ENCODE data around the gene THADA.
A peak's percentile ranks its signal among the peaks of the same experiment; 100 is the strongest.

The THADA gene

DNA sequence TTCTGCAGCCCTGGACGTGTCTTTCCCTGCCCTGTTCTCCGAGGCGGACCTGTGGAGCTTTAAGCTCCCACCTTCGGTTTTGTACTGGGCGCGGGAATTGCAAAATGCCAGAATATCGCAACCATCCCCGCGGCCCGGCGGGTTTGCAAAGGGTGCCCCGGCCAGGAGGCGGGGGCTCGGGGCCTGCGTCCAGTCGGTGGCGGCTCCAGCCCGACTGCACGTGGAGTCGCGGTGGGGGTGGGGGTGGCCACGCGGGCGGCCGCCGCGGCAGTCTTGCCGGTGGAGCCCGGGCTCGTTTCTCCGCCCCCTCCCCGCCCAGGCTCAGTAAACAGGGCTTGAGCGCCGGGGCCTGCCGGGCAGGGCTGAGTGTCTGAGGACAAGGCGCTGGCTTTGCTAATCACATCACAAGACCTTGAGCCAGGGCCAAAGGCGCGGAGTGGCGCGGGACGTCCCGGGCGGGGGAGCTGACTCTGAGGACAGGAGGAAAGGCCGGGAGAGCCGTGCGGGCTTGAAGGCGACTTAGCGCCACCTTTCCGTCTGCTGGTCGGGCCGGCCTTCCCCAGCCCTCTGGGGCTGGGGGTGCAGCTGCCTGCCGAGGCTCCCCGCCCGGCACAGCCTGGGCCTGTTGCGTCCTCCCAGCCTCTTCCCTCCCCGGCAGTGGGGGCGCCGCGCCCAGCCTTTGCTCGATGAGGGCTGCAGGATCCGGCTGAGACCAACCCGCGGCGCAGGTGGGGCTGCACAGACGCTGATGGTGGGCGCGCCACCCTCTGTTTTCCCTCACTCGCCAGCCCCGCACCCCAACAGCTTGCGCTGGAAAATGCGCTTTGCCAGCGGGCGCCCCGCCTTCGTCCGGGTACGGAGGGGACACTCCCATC lies 368.6 kb downstream of the THADA start (continued):
- TF ChIP-seq ZNF707 (tag by site-specific recombination; IDR thresholded peaks at IDR 0.05) (no peak), ZNF416 (tag by site-specific recombination; IDR thresholded peaks at IDR 0.05) (no peak), ZNF211 (tag by site-specific recombination; IDR thresholded peaks at IDR 0.05; ENCODE audit: low read depth) (no peak), GLI2 (tag by site-specific recombination; IDR thresholded peaks at IDR 0.05; ENCODE audit: borderline replicate concordance, low read depth) (no peak), ZSCAN23 (tag by site-specific recombination; IDR thresholded peaks at IDR 0.05) (no peak), ZNF146 (tag by site-specific recombination; IDR thresholded peaks at IDR 0.05) (no peak), ZNF561 (tag by site-specific recombination; IDR thresholded peaks at IDR 0.05; ENCODE audit: borderline replicate concordance) (no peak; the same call in 1 of the 2 replicates), ZNF157 (tag by site-specific recombination; IDR thresholded peaks at IDR 0.05) (no peak), ZNF701 (tag by site-specific recombination; IDR thresholded peaks at IDR 0.05) (no peak), ZNF350 (tag by site-specific recombination; IDR thresholded peaks at IDR 0.05) (no peak), ZNF610 (tag by site-specific recombination; IDR thresholded peaks at IDR 0.05; ENCODE audit: borderline replicate concordance) (no peak), ZNF585B (tag by site-specific recombination; IDR thresholded peaks at IDR 0.05) (no peak), ZNF626 (tag by site-specific recombination; IDR thresholded peaks at IDR 0.05) (no peak), ZNF10 (tag by site-specific recombination; IDR thresholded peaks at IDR 0.05) (no peak), FEZF1 (tag by site-specific recombination; IDR thresholded peaks at IDR 0.05) (no peak), ZNF433 (tag by site-specific recombination; IDR thresholded peaks at IDR 0.05; ENCODE audit: low read depth) (no peak), ZBTB17 (tag by site-specific recombination; IDR thresholded peaks at IDR 0.05) (peak; percentile 50), MYNN (tag by site-specific recombination; IDR thresholded peaks at IDR 0.05; ENCODE audit: borderline replicate concordance) (no peak)
- TF ChIP-seq, protein P1, sequence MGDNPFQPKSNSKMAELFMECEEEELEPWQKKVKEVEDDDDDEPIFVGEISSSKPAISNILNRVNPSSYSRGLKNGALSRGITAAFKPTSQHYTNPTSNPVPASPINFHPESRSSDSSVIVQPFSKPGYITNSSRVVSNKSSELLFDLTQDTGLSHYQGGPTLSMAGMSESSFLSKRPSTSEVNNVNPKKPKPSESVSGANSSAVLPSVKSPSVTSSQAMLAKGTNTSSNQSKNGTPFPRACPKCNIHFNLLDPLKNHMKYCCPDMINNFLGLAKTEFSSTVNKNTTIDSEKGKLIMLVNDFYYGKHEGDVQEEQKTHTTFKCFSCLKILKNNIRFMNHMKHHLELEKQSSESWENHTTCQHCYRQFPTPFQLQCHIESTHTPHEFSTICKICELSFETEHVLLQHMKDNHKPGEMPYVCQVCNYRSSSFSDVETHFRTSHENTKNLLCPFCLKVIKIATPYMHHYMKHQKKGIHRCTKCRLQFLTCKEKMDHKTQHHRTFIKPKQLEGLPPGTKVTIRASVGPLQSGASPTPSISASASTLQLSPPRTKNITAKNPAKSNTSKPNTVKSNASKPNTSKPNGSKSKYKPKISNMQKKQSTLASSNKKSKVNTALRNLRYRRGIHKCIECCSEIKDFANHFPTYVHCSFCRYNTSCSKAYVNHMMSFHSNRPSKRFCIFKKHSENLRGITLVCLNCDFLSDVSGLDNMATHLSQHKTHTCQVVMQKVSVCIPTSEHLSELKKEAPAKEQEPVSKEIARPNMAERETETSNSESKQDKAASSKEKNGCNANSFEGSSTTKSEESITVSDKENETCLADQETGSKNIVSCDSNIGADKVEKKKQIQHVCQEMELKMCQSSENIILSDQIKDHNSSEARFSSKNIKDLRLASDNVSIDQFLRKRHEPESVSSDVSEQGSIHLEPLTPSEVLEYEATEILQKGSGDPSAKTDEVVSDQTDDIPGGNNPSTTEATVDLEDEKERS (tag by site-specific recombination; IDR thresholded peaks at IDR 0.05) = no peak
- TF ChIP-seq, protein P2, sequence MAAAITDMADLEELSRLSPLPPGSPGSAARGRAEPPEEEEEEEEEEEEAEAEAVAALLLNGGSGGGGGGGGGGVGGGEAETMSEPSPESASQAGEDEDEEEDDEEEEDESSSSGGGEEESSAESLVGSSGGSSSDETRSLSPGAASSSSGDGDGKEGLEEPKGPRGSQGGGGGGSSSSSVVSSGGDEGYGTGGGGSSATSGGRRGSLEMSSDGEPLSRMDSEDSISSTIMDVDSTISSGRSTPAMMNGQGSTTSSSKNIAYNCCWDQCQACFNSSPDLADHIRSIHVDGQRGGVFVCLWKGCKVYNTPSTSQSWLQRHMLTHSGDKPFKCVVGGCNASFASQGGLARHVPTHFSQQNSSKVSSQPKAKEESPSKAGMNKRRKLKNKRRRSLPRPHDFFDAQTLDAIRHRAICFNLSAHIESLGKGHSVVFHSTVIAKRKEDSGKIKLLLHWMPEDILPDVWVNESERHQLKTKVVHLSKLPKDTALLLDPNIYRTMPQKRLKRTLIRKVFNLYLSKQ (tag by site-specific recombination; IDR thresholded peaks at IDR 0.05; ENCODE audit: borderline replicate concordance) = no peak
- TF ChIP-seq, protein P3, sequence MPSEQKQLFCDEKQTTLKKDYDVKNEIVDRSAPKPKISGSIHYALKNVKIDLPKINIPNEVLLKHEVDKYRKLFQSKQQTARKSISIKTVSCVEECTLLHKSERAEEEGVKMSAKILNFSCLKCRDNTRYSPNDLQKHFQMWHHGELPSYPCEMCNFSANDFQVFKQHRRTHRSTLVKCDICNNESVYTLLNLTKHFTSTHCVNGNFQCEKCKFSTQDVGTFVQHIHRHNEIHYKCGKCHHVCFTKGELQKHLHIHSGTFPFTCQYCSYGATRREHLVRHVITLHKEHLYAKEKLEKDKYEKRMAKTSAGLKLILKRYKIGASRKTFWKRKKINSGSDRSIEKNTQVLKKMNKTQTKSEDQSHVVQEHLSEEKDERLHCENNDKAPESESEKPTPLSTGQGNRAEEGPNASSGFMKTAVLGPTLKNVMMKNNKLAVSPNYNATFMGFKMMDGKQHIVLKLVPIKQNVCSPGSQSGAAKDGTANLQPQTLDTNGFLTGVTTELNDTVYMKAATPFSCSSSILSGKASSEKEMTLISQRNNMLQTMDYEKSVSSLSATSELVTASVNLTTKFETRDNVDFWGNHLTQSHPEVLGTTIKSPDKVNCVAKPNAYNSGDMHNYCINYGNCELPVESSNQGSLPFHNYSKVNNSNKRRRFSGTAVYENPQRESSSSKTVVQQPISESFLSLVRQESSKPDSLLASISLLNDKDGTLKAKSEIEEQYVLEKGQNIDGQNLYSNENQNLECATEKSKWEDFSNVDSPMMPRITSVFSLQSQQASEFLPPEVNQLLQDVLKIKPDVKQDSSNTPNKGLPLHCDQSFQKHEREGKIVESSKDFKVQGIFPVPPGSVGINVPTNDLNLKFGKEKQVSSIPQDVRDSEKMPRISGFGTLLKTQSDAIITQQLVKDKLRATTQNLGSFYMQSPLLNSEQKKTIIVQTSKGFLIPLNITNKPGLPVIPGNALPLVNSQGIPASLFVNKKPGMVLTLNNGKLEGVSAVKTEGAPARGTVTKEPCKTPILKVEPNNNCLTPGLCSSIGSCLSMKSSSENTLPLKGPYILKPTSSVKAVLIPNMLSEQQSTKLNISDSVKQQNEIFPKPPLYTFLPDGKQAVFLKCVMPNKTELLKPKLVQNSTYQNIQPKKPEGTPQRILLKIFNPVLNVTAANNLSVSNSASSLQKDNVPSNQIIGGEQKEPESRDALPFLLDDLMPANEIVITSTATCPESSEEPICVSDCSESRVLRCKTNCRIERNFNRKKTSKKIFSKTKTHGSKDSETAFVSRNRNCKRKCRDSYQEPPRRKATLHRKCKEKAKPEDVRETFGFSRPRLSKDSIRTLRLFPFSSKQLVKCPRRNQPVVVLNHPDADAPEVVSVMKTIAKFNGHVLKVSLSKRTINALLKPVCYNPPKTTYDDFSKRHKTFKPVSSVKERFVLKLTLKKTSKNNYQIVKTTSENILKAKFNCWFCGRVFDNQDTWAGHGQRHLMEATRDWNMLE (tag by site-specific recombination; conservative IDR thresholded peaks at IDR 0.05; ENCODE audit: low read depth) = no peak
- TF ChIP-seq, protein P4, sequence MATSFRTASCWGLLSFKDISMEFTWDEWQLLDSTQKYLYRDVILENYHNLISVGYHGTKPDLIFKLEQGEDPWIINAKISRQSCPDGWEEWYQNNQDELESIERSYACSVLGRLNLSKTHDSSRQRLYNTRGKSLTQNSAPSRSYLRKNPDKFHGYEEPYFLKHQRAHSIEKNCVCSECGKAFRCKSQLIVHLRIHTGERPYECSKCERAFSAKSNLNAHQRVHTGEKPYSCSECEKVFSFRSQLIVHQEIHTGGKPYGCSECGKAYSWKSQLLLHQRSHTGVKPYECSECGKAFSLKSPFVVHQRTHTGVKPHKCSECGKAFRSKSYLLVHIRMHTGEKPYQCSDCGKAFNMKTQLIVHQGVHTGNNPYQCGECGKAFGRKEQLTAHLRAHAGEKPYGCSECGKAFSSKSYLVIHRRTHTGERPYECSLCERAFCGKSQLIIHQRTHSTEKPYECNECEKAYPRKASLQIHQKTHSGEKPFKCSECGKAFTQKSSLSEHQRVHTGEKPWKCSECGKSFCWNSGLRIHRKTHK (tag by site-specific recombination; IDR thresholded peaks at IDR 0.05) = no peak
- TF ChIP-seq, protein P5, sequence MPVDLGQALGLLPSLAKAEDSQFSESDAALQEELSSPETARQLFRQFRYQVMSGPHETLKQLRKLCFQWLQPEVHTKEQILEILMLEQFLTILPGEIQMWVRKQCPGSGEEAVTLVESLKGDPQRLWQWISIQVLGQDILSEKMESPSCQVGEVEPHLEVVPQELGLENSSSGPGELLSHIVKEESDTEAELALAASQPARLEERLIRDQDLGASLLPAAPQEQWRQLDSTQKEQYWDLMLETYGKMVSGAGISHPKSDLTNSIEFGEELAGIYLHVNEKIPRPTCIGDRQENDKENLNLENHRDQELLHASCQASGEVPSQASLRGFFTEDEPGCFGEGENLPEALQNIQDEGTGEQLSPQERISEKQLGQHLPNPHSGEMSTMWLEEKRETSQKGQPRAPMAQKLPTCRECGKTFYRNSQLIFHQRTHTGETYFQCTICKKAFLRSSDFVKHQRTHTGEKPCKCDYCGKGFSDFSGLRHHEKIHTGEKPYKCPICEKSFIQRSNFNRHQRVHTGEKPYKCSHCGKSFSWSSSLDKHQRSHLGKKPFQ (tag by site-specific recombination; IDR thresholded peaks at IDR 0.05) = no peak
- TF ChIP-seq, protein P6, sequence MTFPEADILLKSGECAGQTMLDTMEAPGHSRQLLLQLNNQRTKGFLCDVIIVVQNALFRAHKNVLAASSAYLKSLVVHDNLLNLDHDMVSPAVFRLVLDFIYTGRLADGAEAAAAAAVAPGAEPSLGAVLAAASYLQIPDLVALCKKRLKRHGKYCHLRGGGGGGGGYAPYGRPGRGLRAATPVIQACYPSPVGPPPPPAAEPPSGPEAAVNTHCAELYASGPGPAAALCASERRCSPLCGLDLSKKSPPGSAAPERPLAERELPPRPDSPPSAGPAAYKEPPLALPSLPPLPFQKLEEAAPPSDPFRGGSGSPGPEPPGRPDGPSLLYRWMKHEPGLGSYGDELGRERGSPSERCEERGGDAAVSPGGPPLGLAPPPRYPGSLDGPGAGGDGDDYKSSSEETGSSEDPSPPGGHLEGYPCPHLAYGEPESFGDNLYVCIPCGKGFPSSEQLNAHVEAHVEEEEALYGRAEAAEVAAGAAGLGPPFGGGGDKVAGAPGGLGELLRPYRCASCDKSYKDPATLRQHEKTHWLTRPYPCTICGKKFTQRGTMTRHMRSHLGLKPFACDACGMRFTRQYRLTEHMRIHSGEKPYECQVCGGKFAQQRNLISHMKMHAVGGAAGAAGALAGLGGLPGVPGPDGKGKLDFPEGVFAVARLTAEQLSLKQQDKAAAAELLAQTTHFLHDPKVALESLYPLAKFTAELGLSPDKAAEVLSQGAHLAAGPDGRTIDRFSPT (tag by site-specific recombination; IDR thresholded peaks at IDR 0.05) = no peak

Measured in HEK293 (cell line).